Inferior parietal cortex (tissue), 1 donor: ENCODE data around the gene SPEM1.
A peak's percentile ranks its signal among the peaks of the same experiment; 100 is the strongest.
"Not testable (repeated sequence)": the region's sequence is repeated elsewhere in the genome, so short reads cannot be mapped to it uniquely, and the experiment has no call there.

Experiments used
- DNase-seq: peaks from one replicate; pipeline ENCODE4 v3.0.0-alpha.2; 2016; ENCODE audit errors: extremely low spot score

Gene SPEM1

DNA sequence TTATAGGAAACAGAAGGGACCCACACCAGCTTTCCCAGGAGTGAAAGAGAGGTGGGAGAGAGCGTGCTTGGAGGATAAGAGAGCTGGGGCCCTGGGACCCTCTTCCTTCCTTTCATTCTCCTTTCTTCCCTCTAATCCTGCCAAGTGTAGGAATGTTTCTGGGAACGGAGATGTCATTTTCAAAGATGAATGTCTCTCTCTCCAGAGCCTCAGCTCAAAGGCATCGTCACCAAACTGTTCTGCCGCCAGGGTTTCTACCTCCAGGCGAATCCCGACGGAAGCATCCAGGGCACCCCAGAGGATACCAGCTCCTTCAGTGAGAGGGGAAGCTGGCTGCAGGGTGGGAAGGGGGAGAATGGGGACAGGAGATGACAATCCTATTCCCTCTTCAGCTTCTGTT lies 21.1 kb downstream of the SPEM1 start:
- no peak for DNase-seq

- no peak for DNase-seq
Measured at GRCh38 chr17:7442142-7442541, 22.0 kb downstream of the SPEM1 start.

GRCh38 chr17:7443499-7444485 lies 23.7 kb downstream of the SPEM1 start:
- no peak for DNase-seq

DNA sequence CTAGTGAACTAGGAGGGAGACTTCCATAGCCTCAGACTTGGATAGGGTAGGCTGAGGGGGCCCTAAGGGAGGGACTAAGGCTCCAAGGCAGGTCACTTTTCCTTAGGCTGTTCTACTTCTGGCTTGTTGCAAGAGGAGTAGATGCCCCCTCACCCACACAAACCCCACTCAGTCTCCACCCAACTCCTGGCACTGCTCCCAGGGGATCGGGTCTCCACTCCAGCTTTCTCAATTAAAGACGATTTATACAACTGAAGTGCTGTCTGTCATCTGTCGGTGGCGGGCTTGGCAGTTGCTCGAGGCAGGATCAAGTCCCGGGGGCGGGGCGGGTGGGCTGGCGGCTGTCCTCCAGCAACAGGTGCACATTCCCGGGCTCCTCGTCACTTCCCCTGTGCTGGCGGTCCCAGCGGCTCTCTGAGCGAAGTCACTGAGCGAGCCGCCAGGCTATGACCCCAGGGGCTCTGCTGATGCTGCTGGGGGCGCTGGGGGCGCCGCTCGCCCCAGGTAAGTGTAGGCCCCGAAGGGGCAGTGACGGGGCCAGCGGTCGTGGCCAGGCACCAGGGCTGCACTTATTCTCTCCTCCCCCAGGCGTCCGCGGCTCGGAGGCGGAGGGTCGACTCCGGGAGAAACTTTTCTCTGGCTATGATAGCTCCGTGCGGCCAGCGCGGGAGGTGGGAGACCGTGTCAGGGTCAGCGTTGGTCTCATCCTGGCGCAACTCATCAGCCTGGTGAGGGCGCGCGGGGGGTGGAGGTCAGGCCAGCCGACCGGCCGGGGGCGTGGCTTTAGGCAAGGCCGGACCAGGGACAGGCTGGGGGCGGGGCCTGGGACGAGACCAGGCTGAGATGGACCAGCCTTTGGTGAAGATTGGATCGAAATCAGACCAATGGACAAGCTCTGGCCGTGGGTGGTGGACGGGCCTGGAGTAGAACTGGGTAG lies 24.8 kb downstream of the SPEM1 start, which contains the start of gene CHRNB1:
TSS of gene CHRNB1 (plus strand) at position 380 of the 937 bp plus-strand sequence. CDS start at position 447, 67 bp downstream.
- peak; percentile 57 for DNase-seq

GRCh38 chr17:7445619-7445968 lies 25.5 kb downstream of the SPEM1 start:
- DNase-seq = no peak

DNA sequence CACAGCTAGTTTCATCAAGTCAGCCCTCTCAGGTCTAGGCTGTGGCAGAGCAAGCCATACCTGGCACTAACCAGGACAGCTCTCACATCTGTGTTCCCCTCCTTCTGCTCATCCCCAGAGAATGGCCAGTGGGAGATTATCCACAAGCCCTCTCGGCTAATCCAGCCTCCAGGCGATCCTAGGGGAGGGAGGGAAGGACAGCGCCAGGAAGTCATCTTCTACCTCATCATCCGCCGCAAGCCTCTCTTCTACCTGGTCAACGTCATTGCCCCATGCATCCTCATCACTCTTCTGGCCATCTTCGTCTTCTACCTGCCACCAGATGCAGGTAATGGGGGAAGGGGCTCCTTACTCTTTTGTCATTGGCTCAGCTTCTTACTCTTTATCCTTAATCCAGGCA lies 28.3 kb downstream of the SPEM1 start:
- DNase-seq = no peak

DNA sequence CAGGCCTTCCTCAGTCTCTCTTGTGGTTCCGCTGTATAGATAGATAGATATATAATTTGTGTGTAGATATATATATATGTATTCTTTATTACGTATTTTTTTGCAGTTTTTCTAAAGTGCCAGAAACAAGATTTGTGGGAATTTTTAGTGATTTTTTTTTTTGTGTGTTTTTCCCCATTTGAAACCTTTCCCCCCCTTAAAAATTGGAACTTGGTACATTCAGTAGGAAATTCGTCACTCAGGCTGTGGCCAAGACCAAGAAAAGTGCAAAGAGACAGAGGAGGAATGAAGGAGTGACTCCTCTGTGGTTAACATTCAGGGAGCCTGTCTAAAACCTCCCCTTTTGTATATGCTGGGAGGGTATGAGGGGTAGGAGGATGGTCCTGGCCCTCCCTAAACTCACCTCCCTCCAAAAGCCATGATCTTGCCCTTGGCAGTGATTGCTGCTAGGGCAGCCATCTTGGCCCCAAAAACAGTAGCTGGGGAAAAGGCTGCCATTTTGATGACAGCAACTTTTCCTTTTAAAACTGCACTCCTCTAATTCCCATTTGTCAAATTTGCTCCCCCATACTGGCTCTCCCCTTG lies 39.9 kb downstream of the SPEM1 start:
- no peak for DNase-seq

DNA sequence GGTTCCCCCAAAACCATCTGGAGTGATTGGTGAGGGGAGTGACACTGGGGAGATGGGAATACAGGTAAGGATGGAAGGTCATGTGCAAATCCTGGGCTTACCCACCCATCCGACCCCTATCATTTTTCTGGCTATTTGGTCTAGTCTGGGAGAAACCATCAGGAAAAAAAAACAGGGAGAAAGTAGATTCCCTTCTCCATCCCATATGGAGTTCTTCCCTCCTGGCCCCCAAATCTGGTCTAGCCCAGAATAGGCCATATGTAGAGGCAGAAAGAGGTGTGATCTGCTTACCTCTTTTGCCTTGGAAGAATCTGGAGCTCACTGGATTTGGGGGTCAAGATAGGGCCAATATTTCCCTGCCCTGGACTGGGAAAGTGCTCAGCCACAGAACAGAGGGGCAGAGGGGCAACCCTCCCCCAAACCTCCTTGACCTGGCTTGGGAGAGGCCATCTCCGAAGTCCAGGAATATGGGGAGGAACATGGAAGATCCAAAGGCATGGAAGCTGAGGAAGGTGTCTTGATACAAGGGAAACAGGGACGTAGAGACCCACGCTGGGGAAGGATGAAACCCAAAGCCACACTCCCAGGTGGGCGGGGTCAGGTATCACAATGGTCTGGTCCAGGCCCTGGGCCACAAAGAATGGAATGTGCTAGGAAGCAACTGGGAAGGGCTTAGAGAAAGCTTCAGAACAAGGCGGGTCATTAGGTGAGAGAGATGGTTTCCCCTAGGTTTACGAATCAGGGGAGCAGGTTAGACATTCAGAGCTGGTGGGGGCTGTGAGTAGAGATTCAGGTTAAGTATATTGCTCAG lies 40.9 kb downstream of the SPEM1 start:
- DNase-seq = no peak

GRCh38 chr17:7462474-7463371 lies 42.6 kb downstream of the SPEM1 start:
- DNase-seq = no peak

GRCh38 chr17:7463372-7463846 lies 43.3 kb downstream of the SPEM1 start:
- DNase-seq = no peak

DNA sequence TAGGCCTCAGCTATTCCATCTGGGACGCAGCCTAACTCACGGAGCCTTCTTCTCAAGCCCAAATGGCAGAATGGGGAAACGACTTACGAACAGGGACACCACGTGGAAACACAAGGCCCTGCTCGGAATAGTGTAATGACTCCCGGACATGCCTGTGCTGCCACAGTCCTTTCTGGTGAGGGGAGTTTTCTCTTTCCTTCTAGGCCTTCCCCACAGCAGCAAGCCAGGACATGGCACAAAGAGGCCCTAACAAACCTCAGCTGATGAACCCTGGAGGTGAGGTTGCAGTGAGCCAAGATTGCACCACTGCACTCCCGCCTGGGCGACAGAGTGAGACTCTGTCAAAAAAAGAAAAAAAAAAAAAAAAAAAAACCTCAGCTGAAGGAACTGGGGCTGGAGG lies 44.0 kb downstream of the SPEM1 start:
- no peak for DNase-seq

- DNase-seq = no peak
Measured at GRCh38 chr17:7465597-7466275, 45.6 kb downstream of the SPEM1 start.

GRCh38 chr17:7466318-7466638 lies 46.2 kb downstream of the SPEM1 start:
- no peak for DNase-seq

DNA sequence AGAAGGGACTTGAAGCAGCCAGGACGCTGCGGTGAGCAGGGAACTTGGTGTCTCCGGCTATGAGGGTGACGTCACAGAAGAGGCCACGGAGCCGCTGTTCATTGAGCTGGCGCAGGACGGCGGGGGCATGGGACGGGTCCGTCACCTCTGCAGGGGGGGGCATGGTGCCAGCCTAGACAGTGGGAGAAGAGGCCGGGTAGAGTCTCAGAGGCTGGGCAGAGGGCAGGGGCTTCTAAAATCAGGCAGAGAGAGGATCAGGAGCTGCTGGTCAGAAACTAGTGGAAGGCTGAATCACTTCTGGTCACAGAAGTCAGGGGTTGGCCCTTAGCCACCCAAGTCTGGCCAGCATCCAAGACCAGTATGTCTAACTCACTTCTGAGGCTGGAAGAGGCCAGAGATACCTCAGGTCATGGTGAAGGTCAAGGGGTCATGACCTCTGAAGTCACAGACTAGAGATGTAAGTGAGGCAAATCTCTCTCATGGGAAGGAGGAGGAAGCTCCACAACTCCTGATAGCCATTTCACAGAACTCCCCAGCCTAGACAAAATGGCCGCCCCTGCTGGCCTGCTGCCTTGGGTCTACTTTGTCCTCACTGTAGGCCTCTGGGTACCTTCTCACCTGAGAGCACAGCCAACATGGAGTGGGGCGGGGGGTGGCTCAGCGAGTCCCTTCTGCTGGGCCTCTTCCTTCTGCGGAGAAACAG lies 46.7 kb downstream of the SPEM1 start:
- DNase-seq = peak; percentile 43

DNA sequence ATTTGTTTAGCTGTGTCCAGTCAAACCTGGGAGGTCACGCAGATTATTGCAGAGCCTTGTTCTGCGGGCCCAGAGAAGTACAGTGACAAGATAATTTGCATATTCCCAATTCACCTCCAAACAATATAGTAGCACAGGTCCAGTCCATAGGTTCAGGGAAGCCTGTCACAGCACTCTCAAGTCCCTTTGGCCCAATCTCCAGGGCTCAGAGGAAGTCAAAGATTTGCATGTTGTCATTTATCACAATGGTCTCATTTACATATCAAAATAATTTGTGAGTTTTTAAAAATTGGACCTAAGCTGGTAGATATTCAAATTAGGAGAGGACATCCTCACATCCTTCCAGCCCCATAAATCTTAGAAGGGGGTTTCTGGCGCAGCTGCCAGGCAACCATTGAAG lies 47.4 kb downstream of the SPEM1 start:
- DNase-seq = no peak

DNA sequence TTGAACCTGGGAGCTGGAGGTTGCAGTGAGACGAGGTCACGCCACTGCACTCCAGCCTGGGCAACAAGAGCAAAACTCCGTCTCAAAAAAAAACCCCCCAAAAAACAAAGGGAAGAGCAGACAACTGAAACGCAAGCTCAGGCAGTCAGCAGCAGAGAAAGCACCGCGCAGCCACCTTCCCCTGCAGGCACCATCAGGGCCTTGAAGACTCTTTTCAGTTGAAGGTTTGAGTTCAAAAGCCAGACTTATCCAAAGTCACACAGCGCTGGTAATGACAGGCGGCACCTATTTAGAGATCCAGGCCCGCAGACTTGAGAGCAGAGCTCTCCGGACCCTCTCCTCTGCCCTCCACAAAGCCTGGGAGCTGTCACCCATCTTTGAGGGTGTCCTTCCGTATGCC lies 48.2 kb downstream of the SPEM1 start:
- no peak for DNase-seq

DNA sequence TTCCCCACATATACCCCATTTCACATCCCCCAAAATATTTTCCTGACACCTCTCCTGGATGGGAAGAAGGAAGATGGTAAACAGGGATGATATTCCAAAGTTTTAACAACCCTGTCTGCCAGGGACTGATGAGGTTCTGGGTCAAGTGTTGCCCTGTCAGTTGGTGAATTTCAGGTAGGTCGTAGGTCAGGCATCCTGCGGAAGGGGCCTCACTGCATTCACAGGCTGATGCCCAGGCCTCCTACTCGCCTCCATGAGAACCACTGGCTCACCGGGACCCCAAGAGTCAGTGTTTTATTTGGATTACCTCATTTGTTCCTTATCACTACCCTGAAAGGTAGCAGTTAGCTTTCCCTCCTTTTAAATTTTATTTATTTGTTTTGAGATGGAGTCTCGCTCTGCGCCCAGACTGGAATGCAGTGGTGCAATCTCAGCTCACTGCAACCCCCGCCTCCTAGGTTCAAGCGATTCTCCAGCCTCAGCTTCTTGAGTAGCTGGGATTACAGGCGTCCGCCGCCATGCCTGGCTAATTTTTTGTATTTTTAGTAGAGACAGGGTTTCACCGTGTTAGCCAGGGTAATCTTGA lies 48.8 kb downstream of the SPEM1 start:
- DNase-seq = no peak

- not testable (repeated sequence) for DNase-seq
Measured at GRCh38 chr17:7469843-7470242, 49.7 kb downstream of the SPEM1 start.
